Vagina (tissue), 2 donors: Measurements from ENCODE around the gene PEX13.

Experiments
- CTCF ChIP-seq, 3 experiments: fragments of 450-650 bp in 2 of 3; fragments of 200-600 bp in 1 of 3; sonication (generic) in 1 of 3; IDR thresholded peaks; one replicate each; pipeline ENCODE4 v1.5.1; 2017 to 2019; ENCODE audit warnings: antibody characterized with exemption in 3 of 3, mild to moderate bottlenecking in 2 of 3, moderate library complexity in 2 of 3
- POLR2A ChIP-seq, 2 donors: fragments of 450-650 bp; IDR thresholded peaks; one replicate each; pipeline ENCODE4 v1.6.1; 2017; ENCODE audit warnings: antibody characterized with exemption in 2 of 2, mild to moderate bottlenecking in 2 of 2, moderate library complexity in 2 of 2

DNA sequence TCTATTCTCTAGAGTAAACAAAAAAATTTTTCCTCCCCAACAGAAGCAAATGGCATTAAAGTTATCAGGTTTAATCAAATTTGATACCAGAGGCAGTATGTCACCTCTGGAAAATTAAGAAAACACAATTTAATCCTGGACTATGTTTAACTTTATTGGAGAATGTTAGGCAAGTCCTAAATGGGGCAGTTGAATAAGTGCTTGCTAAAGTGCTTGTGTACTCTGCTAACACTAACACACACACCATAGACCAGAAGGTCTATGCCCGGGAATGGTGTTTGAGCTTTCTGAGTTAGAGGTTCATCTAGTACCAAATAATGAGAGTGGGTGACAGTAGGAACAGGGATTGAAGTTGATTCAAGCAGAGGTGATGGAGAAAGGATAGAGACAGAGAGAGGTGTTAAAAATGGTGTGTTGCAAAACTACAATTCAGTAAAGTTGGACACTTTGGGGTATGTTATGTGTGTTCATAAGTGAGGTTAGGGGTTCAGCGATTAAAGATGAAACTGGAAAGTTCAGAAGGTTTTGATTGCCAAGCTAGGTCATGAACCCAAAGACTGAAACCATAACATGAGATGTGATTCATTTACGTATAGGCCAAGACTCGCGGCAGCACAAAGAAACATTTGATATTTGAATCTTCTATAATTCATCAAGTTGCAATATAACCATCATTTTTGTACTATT, 40.5 kb upstream of the PEX13 start:
- TF ChIP-seq CTCF (IDR thresholded peaks at IDR 0.05) (no peak), POLR2A (IDR thresholded peaks at IDR 0.05) (no peak)
